HepG2 (cell line): ENCODE results near the gene HNRNPAB. TPM values are rescaled to one million over a fixed set of nuclear protein-coding genes. Genes with fewer than 3 reads are reported as not detected.
A peak's percentile ranks its signal among the peaks of the same experiment; 100 is the strongest.

Experiments
- AGO1 ChIP-seq: fragments of 200-400 bp; formaldehyde crosslinking; IDR thresholded peaks from 2 replicates; pipeline ENCODE4 v1.6.1; 2017; ENCODE audit warnings: mild to moderate bottlenecking, low read depth, low read length, moderate library complexity; ENCODE audit not compliant: poor library complexity, severe bottlenecking
- BHLHE40 ChIP-seq: IDR thresholded peaks from 2 replicates; pipeline ENCODE4 v1.6.1; 2011; ENCODE audit warnings: low read length, improper control_type of control experiment
- CSRNP2 ChIP-seq: sonication (generic); formaldehyde crosslinking; conservative IDR thresholded peaks from 2 replicates; pipeline ENCODE4 v1.8.0; 2022; ENCODE audit warnings: low read depth, missing genetic modification reagents
- ETS1 ChIP-seq: sonication (generic); formaldehyde crosslinking; IDR thresholded peaks from 2 replicates; pipeline ENCODE4 v1.4.0; 2020; ENCODE audit warnings: missing genetic modification reagents
- FOSL1 ChIP-seq: sonication (generic); formaldehyde crosslinking; IDR thresholded peaks from 2 replicates; pipeline ENCODE4 v1.9.0; 2021; ENCODE audit warnings: missing genetic modification reagents, borderline replicate concordance
- GMEB1 ChIP-seq: sonication (generic); formaldehyde crosslinking; IDR thresholded peaks from 2 replicates; pipeline ENCODE4 v1.5.1; 2020; ENCODE audit warnings: missing genetic modification reagents, mild to moderate bottlenecking, borderline replicate concordance
- GMEB2 ChIP-seq: IDR thresholded peaks from 2 replicates; pipeline ENCODE4 v1.6.1; 2016; ENCODE audit warnings: missing biosample characterization, missing genetic modification reagents, low read depth
- HINFP ChIP-seq: sonication (generic); formaldehyde crosslinking; IDR thresholded peaks from 2 replicates; pipeline ENCODE4 v1.4.0; 2020; ENCODE audit warnings: low read depth, mild to moderate bottlenecking, missing genetic modification reagents
- HNRNPL ChIP-seq: fragments of 200-400 bp; formaldehyde crosslinking; IDR thresholded peaks from 2 replicates; pipeline ENCODE4 v1.6.1; 2017; ENCODE audit warnings: mild to moderate bottlenecking, low read depth, low read length
- HOXA9 ChIP-seq: sonication (generic); formaldehyde crosslinking; IDR thresholded peaks from 2 replicates; pipeline ENCODE4 v1.8.1; 2022; ENCODE audit warnings: missing genetic modification reagents, mild to moderate bottlenecking, moderate library complexity, borderline replicate concordance
- NFIC ChIP-seq: IDR thresholded peaks from 2 replicates; pipeline ENCODE4 v1.6.1; 2012; ENCODE audit warnings: mild to moderate bottlenecking, low read length, inconsistent platforms
- POLR2A ChIP-seq, 2 experiments: IDR thresholded peaks; 2 replicates each; pipeline ENCODE4 v1.6.1; 2011; ENCODE audit warnings: low read depth in 2 of 2, low read length in 2 of 2, mild to moderate bottlenecking in 1 of 2, moderate library complexity in 1 of 2; ENCODE audit not compliant: insufficient read depth in 1 of 2
- POLR2AphosphoS5 ChIP-seq: IDR thresholded peaks from 2 replicates; pipeline ENCODE4 v1.6.1; 2012; ENCODE audit warnings: low read depth, low read length
- TCF12 ChIP-seq, 2 experiments: fragments of 450-650 bp in 1 of 2; sonication (generic) in 1 of 2; formaldehyde crosslinking in 1 of 2; IDR thresholded peaks; 2 replicates each; pipeline versions ENCODE4 v1.6.1 to v1.8.0; 2017 to 2022; ENCODE audit warnings: antibody characterized with exemption in 1 of 2, mild to moderate bottlenecking in 1 of 2, missing genetic modification reagents in 1 of 2, moderate library complexity in 1 of 2
- ZBTB25 ChIP-seq: IDR thresholded peaks from 2 replicates; pipeline ENCODE4 v1.6.1; 2018; ENCODE audit warnings: missing genetic modification reagents
- ZNF292 ChIP-seq: sonication (generic); formaldehyde crosslinking; IDR thresholded peaks from 2 replicates; pipeline ENCODE4 v1.8.1; 2022; ENCODE audit warnings: mild to moderate bottlenecking, low read depth, missing genetic modification reagents, borderline replicate concordance
- ZNF639 ChIP-seq: conservative IDR thresholded peaks from 2 replicates; pipeline ENCODE4 v1.6.1; 2018; ENCODE audit warnings: missing genetic modification reagents
- polyA plus RNA-seq, 8 experiments: library from polyadenylated mRNA; depleted of rRNA in 3 of 8; stranded (reverse) in 7 of 8; unstranded in 1 of 8; fragments of >200 nt; fragmentation: Illumina TruSeq in 4 of 8; extraction: Trizol in 4 of 8; gene quantifications; 2 replicates each; pipeline versions ENCODE4 v1.2.1 to v1.2.3, GENCODE V29; 2011 to 2016; ENCODE audit warnings: low read depth in 4 of 8, missing spikeins in 1 of 8, mixed read lengths in 1 of 8; ENCODE audit not compliant: insufficient read depth in 1 of 8
- total RNA-seq, 5 experiments: library from RNA; depleted of rRNA; stranded (reverse); fragments of >200 nt; fragmentation: Illumina TruSeq; extraction: Trizol; gene quantifications; 2 replicates each; pipeline ENCODE4 v1.2.3, GENCODE V29; 2016; ENCODE audit warnings: low read depth in 1 of 5

The HNRNPAB gene
- total and polyA plus RNA-seq, 2 of the 13 experiments (the other 11 are each of a cell fraction or from before 2014, with no cell fraction given), result 62.6 to 111 TPM

- peak; percentile 90 for TF ChIP-seq GMEB2 (CRISPR knock-in tag)
- peak; percentile 95 for TF ChIP-seq GMEB1 (CRISPR knock-in tag)
- peak in 1 of 2 experiments; percentile 54; a peak in 1 of 4 replicates for TF ChIP-seq POLR2A (IDR thresholded peaks at IDR 0.05; ENCODE audit: insufficient read depth in 1 of 2, low read depth in 2 of 2, low read length in 2 of 2)
- TF ChIP-seq TCF12 (IDR thresholded peaks at IDR 0.05), result no peak
- 0 out of 2 replicates have a peak, but pooled peaks have one; percentile 5 for TF ChIP-seq TCF12 (CRISPR knock-in tag; IDR thresholded peaks at IDR 0.05)
- TF ChIP-seq HOXA9 (CRISPR knock-in tag), result peak; percentile 51; the same call in 1 of the 2 replicates
- peak; percentile 7 for TF ChIP-seq AGO1
- TF ChIP-seq ZBTB25, result no peak
- TF ChIP-seq ZNF292 (CRISPR knock-in tag), result no peak
- TF ChIP-seq ETS1, result no peak
- no peak for TF ChIP-seq CSRNP2 (CRISPR knock-in tag)
- TF ChIP-seq HNRNPL, result peak; percentile 72; the same call in 1 of the 2 replicates
- TF ChIP-seq FOSL1 (CRISPR knock-in tag), result 0 out of 2 replicates have a peak, but pooled peaks have one; percentile 26
- TF ChIP-seq ZNF639, result peak; percentile 64; the same call in 1 of the 2 replicates
- TF ChIP-seq NFIC, result no peak
- peak; percentile 19; the same call in 1 of the 2 replicates for TF ChIP-seq HINFP (CRISPR knock-in tag)
- TF ChIP-seq POLR2AphosphoS5, result peak; percentile 69
- no peak for TF ChIP-seq BHLHE40
These were observed 28.0 kb downstream of the HNRNPAB start, which contains the start of gene PHYKPL (continued) for GRCh38 chr5:178232124-178232919.
